ENCODE results near the gene GPR35.

Gene GPR35

DNA sequence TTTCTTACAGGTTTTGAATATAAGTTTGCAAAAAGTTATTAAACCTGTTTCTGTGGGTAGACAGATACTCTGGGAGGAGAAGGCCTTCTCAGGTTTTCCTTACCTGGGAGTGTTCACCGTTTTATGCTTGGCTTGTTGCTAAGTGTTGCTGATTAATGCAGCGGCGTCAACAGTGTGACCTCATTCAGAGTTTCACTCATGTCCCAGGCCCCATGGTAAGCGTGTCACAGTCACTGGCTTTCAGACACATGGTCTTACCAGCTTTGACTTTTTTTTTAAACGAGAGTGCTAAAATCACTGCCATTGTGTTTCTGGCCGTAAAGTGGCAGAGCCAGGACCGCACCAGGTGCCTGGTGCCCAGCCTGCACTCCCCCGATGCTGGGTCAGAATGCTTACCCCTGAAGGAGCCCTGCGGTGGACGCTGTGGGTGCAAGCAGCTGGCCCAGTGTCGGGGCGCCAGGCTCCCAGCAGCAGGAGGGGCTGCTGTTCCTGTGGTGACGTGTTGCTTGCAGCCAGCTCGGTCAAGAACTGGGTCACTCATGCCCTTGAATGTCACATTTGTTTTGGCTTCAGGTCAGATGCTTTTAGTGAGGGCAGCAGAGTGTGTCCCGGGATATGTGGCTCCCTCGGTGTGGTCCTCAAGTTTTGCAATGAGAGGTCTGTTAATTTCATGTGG lies 35.3 kb upstream of the GPR35 start:
- DNase-seq = no peak

DNA sequence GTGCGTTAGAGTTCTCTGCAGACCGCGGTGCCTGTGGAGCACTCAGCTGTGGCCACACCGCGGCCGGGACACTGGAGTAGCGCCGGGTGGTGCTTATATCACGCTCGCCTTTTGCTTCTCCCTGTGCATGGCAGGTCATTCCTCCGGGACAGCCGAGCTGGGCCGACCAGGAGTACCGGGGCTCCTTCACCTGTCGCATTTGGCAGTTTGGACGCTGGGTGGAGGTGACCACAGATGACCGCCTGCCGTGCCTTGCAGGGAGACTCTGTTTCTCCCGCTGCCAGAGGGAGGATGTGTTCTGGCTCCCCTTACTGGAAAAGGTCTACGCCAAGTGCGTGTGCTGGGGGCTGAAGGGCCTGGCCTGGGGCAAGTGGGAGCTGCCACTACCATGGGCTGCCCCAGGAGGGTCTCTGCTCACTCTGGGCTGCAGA lies 34.6 kb upstream of the GPR35 start:
- no peak for DNase-seq

DNA sequence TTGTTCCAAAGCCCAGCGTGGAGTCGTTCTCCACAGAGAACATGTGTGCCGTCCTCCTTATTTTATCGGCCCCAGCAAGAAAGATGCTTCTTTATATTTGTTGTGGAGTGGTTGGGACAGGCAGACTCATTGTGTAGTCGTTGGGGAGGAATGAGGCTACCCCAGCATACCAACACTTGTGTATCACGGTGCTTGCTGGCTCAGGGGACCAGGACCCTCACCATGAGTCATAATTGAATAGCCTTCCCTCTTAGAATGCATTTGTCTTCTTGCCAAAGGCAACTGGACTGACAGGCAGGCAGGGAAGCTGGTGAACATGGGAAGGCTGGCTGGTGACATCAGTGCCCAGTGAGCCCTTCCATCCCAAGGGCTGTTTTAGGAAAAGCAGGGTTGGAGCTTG lies 34.1 kb upstream of the GPR35 start:
- no peak for DNase-seq

DNA sequence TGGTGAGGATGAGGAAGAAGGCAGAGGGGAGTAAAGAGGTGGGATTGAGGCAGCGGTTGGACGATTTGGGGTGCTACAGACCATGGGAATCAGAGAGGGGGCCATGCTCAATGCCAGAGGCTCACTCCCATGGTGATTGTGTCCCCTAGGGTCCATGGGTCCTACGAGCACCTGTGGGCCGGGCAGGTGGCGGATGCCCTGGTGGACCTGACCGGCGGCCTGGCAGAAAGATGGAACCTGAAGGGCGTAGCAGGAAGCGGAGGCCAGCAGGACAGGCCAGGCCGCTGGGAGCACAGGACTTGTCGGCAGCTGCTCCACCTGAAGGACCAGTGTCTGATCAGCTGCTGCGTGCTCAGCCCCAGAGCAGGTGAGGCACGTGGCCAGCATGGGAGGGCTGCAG lies 33.5 kb upstream of the GPR35 start:
- no peak for DNase-seq

DNA sequence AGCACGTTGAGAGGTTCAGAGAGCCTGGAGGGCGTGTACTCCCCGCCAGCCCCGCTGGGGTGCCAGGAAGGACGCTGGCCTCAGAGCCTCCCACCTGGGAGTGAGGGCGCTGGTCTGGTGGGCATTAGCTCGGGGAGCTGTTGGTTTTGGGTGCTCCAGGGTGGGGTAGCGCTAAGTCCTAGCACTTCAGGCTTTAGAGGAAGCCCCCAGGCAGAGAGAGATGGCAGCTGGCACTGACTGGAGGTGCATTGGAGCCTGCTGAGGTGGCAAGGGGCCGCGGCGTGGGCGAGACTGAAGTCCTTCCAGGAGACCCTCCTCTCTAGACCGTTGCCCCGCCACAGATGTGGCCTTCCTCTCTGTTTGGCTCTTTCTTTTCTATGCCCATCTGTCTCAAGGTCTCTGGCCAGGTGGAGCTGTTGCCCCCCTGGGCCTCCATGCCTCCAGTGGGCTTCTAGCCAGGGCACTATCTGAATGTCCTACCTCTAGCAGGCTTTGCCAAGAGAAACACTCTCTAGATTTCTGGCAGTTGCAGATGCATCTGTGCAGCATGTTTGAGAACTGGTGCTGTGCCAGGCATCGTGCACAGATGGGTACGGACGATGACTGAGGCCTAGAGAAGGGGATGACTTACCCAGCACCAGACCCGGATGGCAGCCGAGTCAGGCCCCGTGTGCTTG lies 32.1 kb upstream of the GPR35 start:
- DNase-seq = no peak

DNA sequence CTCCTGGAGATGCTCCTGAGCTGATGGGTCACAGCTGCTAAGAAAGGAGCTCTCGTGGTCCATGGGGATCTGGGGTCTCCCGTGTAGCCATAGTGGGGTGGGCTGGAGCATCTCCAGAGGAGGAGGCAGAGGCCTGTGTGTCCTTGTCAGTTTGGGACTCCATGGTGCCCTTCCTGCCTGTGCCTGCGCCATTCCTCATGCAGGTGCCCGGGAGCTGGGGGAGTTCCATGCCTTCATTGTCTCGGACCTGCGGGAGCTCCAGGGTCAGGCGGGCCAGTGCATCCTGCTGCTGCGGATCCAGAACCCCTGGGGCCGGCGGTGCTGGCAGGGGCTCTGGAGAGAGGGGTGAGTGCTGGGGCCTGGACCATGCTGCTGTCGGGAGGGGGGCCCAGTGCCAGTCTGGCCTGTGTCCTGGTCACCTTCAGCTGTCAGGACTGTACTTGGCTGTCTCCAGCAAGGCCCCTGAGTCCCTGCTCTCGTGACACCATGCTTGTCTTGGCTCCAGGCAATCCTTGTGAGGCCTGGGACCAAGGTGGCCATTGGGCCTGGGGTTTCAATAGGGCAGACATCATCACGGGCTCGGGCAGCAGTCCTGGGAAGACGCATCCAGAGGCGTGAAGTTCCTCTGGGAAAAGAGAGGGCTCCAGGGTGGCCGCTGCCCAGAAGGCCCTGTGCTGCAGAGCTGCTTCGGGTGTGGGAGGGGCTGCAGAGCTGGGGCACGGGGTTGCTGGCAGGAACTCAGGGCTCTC lies 31.4 kb upstream of the GPR35 start:
- DNase-seq = no peak

DNA sequence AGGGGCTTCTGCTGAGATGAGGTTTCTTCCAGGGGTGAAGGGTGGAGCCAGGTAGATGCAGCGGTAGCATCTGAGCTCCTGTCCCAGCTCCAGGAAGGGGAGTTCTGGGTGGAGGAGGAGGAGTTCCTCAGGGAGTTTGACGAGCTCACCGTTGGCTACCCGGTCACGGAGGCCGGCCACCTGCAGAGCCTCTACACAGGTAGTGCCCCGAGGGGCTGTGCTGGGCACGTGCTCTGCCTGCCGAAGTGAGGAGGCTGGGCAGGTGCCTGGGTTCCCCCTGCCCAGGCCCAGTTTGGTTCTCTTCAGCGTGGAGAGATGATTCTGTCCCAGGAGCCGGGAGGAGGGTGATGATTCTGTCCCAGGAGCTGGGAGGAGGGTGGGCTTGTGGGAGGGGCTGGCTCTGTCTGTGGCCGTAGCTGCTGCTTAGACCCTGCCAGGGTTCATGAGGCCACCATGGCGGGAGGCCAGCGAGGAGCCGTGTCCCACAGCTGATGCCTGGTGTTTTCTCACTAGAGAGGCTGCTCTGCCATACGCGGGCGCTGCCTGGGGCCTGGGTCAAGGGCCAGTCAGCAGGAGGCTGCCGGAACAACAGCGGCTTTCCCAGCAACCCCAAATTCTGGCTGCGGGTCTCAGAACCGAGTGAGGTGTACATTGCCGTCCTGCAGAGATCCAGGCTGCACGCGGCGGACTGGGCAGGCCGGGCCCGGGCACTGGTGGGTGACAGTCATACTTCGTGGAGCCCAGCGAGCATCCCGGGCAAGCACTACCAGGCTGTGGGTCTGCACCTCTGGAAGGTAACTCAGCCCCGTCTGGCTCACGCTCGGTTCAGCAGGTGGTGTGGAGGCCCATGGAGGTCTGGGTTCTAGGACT lies 30.5 kb upstream of the GPR35 start:
- DNase-seq = no peak

DNA sequence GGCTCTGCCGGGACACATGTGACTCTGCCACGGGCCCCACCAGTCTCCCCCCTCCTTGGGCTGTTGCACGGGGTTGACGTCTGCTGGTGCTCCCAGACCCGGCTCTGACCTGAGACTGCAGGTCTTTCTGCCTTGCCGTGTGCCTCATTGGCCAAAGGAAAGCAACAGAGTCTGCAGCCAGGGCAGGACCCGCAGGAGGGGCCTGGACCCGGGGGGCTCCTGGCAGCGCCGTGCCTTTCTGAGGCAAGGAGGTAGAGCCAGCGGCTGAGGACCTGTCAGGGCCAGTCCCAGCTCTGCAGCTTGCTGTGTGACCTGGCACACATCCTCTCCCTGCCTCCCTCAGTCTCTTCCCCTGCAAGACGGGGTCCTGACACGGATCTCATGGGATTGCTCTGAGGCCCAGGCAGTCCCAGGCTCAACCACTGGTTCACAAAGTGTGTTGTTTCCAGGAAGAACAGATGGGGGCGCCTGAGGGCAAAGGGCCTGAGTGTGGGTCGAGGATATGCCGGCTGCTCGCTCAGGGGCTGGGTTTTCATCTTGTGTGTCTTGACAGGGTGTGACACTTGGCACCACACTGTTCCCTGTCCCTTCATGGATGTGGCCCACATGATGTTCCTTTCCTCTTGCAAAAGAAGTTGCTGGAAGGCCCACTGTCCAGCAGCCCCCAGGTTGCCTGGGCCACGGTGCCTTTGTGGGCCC lies 29.8 kb upstream of the GPR35 start:
- no peak for DNase-seq

DNA sequence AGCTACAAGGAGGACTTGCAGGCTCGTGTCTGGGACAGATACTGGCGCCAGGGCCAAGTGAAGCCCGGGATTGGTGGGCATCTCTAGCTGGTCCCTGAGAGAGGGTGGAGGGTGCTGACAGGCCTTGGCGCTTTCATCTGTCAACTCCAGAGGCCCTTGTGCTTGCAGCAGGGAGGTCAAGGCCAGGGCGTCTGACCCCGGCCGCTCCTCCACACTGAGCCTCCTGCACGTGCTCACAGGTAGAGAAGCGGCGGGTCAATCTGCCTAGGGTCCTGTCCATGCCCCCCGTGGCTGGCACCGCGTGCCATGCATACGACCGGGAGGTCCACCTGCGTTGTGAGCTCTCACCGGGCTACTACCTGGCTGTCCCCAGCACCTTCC lies 29.2 kb upstream of the GPR35 start:
- DNase-seq = no peak

DNA sequence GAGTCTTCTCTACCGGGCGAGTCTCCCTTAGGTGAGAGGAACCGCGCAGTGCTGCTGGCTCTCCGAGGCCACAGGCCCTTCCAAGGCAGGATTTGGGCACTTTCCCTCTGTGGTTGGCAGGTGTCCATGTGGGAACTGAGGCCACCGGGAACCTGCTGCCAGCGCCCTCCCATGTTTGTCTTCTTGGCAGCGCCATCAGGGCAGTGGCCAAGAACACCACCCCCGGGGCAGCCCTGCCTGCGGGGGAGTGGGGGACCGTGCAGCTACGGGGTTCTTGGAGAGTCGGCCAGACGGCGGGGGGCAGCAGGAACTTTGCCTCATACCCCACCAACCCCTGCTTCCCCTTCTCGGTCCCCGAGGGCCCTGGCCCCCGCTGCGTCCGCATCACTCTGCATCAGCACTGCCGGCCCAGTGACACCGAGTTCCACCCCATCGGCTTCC lies 28.8 kb upstream of the GPR35 start:
- DNase-seq = no peak

DNA sequence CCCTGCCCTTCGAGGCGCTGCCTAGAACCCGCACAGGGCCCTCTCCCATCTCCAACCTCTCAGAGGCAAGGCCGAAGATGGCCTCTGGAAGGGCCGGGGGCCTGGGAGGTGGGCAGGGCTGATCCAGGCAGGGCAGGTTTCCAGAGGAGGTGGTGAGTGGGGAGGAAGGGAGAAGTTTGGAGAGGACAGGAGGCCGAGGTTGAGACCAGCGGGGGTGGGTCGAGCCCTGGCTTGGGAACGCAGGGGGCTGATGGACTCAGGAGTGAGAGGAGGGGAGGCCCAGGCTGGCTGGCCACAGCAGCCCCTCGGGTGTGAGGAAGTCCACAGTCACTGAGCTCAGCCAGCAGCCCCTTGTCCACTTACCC lies 28.2 kb upstream of the GPR35 start:
- no peak for DNase-seq

DNA sequence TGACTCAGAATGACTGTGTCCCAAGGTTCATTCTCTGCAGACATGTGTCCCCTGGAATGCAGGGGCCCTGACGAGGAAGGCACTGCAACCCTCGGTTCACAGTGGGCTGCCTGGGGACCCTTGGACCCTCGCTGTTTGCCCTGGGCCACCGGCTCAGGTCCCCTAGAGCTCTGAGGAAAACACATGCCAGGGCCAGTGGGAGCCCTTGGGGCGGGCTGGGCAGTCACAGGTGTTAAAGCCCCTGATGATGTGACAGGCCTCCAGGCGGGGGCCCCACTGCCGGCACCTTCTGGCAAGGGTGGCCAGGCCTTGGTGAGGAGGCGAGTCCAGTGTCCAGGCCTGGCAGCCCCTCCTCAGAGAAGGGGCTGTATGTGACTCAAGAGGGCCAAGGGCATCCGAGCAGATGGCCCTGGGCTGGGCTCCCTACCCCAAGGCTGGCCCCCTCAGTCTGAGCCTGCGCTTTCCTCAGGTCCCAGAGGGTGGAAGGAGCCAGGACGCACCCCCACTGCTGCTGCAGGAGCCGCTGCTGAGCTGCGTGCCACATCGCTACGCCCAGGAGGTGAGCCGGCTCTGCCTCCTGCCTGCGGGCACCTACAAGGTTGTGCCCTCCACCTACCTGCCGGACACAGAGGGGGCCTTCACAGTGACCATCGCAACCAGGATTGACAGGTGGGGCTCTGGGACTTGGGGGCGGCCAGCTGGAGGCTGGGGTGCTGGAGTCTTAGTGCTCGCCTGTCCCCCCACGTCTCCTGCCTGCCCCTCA lies 27.7 kb upstream of the GPR35 start:
- DNase-seq = no peak

DNA sequence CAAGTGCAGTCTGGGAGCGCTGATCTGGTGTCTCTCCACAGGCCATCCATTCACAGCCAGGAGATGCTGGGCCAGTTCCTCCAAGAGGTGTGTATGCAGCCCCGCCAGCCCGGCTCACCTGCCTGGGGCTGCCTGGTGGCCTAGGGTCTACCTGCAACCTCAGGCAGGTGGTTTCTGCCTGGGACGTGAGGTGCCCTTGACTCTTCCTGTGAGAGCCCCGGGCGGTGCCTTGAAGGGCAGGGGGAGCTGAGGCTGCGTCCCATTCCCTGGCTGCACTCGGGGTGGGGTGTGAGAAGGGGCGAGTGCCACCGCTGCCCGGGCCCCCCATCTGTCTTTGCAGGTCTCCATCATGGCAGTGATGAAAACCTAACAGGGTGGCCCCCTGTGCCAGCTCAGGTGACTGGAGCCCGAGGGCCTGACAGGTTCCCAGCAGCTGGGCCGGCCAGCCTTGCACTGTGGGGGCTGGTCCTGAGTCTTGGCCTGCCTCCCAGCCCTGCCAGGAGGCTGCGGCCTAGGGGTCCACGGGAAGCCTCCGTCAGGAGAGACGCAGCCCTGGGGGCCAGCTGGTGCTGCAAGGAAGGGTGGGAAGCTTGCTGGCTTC lies 26.9 kb upstream of the GPR35 start:
- no peak for DNase-seq

DNA sequence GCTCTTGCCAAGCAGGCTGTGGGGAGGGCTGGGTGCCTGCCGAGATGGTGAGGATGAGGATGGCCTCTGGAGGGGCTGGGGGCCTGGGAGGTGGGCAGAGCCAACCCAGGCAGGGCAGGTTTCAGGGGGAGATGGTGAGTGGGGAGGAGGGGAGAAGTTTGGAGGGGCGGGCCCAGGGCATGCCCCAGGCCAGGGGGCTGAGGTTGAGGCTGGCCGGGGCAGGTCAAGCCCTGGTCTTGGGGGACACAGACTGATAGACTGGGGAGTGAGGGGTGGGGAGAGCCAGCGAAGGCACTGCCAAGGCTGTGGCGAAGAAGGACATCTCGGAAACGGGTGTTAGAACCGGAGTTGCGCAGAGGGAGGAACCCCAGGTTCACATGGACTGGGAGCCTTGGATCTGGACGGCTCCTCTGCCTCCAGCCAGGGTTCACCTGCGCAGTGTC lies 26.1 kb upstream of the GPR35 start:
- no peak for DNase-seq

DNA sequence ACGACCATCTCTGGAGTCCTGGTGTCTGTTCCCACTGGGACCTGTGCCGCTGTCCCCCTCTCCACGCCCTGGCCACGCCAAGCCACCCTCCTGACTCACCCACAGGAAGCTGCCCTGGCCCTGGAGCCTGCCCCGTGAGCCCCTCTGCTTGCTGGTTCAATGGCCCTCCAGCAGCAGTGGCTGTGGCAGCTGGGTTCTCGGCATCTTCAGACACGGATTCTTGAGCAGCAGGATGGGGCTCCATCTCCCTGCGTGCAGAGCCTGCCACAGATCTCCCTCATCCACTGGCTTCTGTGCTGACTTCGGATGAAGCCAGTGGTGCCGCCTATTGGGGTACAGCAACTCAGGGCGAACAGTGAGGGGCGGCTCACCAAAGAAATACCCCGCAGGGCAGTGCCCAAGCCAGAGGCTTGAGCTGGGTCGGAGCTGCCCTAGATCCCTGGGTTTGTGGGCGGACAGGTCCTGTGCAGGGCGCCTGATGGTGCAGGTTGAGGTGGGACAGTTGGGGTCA lies 24.8 kb upstream of the GPR35 start:
- DNase-seq = no peak

DNA sequence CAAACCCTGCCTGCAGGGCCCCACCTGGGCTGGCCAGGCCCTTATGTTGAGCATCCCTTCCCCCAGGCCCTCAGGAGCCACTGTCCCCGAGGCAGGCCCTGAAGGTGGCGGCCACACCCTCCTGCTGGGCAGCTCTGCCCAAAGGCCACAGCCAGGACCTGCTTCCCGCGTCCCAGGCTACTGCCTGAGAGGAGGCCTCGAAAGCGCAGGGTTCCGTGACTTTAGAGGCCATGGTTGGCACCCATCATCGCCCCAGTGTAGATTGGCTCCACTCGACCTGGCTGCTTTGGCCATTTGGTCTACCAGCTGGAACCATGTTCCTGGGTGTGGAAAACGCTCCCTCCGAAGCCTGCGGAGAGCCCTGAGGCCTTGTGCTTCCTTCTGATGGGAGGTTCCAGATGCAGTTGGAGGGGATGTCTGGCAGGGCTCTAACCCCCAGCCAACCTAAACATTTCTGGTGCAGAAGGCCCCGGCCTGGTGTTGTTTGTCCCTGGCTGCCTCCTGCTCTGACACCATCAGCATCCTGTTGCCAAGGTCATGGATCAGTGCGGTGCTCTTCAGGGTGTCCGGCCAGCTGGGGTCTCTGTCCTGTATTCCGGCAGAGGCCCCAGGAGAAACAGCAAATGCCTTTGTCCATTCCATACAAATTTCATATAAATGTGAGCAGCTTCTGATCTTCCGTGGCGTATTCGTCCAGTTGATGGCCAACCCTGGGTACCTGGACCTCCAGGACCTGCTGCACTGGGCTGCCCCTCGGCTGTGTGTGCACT lies 24.0 kb upstream of the GPR35 start:
- no peak for DNase-seq

DNA sequence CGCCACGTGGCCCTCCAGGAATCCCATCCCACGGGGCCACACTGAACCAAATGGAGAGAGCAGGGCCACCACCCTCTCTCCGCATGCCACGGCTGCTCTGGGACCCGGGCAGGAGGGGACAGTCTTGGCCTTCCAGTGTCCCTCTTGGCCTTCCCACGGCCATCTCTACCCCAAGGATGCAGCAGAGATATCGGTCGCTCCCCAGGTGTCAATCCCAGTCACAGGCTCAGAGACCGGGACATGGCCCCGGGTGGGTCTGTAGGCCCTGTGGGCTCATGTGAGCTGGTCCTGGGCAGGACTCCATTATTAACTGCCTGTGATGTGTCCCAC lies 23.5 kb upstream of the GPR35 start:
- DNase-seq = no peak

DNA sequence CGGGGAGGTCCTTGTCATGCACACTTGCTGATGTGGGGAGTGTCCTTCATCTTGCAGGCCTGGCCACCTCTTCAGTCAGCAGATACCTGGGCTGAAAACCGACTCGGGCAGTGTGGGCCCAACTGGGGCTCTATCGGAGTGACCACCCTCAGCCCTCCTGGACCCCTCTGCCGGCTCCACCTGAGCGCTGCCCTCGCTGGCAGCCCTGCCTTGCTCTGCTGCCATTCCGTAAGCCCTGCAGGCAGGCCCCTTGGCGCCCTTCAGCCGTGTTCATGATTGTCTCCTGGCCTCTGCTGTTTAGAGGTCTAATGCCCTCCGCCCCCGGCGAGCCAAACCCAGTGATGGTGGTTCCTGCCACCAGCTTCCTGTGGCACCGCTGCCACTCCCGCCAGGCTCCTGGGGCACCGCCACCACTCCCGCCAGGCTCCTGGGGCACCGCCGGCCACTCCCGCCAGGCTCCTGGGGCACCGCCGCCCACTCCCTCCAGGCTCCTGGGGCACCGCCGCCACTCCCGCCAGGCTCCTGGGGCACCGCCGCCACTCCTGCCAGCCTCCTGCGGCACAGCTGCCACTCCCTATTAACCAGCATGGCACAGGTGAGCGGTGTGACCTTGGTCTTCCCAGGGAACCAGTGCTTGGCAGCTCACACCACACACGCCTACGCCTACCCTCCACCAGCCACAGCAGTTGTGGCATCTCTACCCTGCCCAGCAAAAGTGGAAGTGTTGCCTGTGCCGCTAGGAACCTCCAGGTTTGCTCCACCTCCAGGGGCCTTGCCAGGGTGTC lies 22.8 kb upstream of the GPR35 start:
- no peak for DNase-seq

DNA sequence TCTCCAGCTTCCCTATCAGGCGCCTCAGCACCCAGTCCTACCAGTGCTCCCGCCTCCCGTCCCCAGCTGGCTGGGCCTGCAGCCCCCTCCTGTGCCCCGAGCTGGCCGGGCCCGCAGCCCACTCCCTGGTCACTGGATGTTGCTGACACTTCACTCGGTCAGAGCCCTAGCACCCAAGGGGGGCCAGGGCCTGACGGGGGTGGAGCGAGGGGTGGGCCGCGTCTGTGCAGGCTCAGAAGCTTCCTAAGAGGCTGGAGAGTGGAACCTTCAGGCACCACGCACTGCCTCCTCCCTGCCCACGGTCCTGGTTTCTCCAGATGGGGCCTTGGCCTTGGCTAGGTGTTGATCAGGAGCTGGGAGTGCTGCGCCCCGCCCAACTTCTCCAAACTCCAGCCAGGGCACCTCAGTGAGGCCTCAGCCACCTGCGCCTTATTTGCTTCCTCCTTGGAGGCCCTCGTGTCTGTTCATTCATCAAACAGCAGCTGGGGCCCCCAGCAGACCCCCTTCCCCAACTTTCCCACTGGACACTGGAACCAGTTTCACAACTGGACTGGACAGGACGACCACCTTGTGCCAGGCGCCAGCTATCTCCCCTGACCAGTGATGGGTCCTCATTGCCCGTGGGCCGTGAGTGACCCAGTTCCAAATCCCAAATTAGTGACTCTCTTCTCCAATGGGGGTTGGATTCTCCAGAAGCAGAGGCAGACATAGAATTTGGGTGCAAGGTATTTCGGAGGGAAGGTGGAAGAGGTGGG lies 22.0 kb upstream of the GPR35 start:
- no peak for DNase-seq

All from DMS153 (cell line).